HAP-1 (cell line): ENCODE data around the gene CELSR2.

Experiments used
- DNase-seq, 2 experiments: peaks; one replicate each; pipeline ENCODE4 v3.0.0-alpha.2; 2016 to 2020; ENCODE audit warnings: low spot score in 2 of 2
- H3K27me3 ChIP-seq: fragments of 250-450 bp; sonication (Bioruptor Pico); 2 replicates; pipeline ENCODE4 v1.5.1; 2020; ENCODE audit warnings: low read depth, mild to moderate bottlenecking, moderate library complexity
- H3K36me3 ChIP-seq: fragments of 250-450 bp; sonication (Bioruptor Pico); replicated peaks from 2 replicates; pipeline ENCODE4 v1.5.1; 2020; ENCODE audit warnings: mild to moderate bottlenecking
- H3K4me1 ChIP-seq: fragments of 250-450 bp; sonication (Bioruptor Pico); 2 replicates; pipeline ENCODE4 v1.5.1; 2020; ENCODE audit warnings: mild to moderate bottlenecking
- H3K4me3 ChIP-seq: fragments of 250-450 bp; sonication (Bioruptor Pico); 2 replicates; pipeline ENCODE4 v1.5.1; 2020; ENCODE audit warnings: mild to moderate bottlenecking, moderate library complexity
- H3K9me3 ChIP-seq: fragments of 250-450 bp; sonication (Bioruptor Pico); 2 replicates; pipeline ENCODE4 v1.5.1; 2020; ENCODE audit warnings: mild to moderate bottlenecking, moderate library complexity
- in situ Hi-C: fragments of 300-500 bp; cut with MboI; formaldehyde crosslinking; loops from 3 replicates; pipeline ENCODE4 v1.14.3; 2020; ENCODE audit warnings: low sequenced_read_pairs, inconsistent platforms, mixed read lengths

The CELSR2 gene

GRCh38 chr1:109251277-109252166, 2.2 kb downstream of the CELSR2 start:
- Histone ChIP-seq H3K4me3 (no peak overlapping the region), H3K9me3 (no peaks in the 10 kb centered on the region; the same call in 1 of the 2 replicates), H3K27me3 (no peaks in the 10 kb centered on the region), H3K4me1 (peaks cover 28% of the 10 kb centered on the region), H3K36me3 (no peaks in the 10 kb centered on the region; the same call in 1 of the 2 replicates)
- in situ Hi-C loops: no loop called here
- no peak for DNase-seq

- DNase-seq: no peak
- Histone ChIP-seq H3K27me3 (no peaks in the 10 kb centered on the region), H3K4me1 (peaks cover 28% of the 10 kb centered on the region), H3K9me3 (no peaks in the 10 kb centered on the region; the same call in 1 of the 2 replicates), H3K36me3 (no peaks in the 10 kb centered on the region; the same call in 1 of the 2 replicates), H3K4me3 (no peak overlapping the region)
- in situ Hi-C loops: no loop called here
These were observed 3.0 kb downstream of the CELSR2 start for GRCh38 chr1:109252167-109252892.

GRCh38 chr1:109252893-109253802, 3.8 kb downstream of the CELSR2 start:
- Histone ChIP-seq H3K36me3 (no peaks in the 10 kb centered on the region; the same call in 1 of the 2 replicates), H3K4me3 (no peak overlapping the region), H3K4me1 (peaks cover 28% of the 10 kb centered on the region), H3K27me3 (no peaks in the 10 kb centered on the region), H3K9me3 (no peaks in the 10 kb centered on the region; the same call in 1 of the 2 replicates)
- peak in 1 of 2 experiments; percentile 37 for DNase-seq
- in situ Hi-C loops: no loop called here

- H3K9me3 ChIP-seq: no peaks in the 10 kb centered on the region; the same call in 1 of the 2 replicates
- peaks cover 26% of the 10 kb centered on the region for H3K4me1 ChIP-seq
- DNase-seq: peak in 1 of 2 experiments; percentile 46
- no peak overlapping the region for H3K4me3 ChIP-seq
- in situ Hi-C loops: no loop called here
- peaks cover under 1% of the 10 kb centered on the region; the same call in 1 of the 2 replicates for H3K36me3 ChIP-seq
- H3K27me3 ChIP-seq: no peaks in the 10 kb centered on the region
These were observed 4.7 kb downstream of the CELSR2 start for GRCh38 chr1:109253803-109254620.

GRCh38 chr1:109254621-109255096, 5.3 kb downstream of the CELSR2 start:
- in situ Hi-C loops: no loop called here
- H3K4me1 ChIP-seq: peaks cover 23% of the 10 kb centered on the region
- peaks cover 4% of the 10 kb centered on the region; the same call in 1 of the 2 replicates for H3K36me3 ChIP-seq

GRCh38 chr1:109255097-109255651, 5.8 kb downstream of the CELSR2 start:
- Histone ChIP-seq H3K27me3 (no peaks in the 10 kb centered on the region), H3K9me3 (no peaks in the 10 kb centered on the region; the same call in 1 of the 2 replicates), H3K36me3 (peaks cover 4% of the 10 kb centered on the region; the same call in 1 of the 2 replicates), H3K4me1 (peaks cover 21% of the 10 kb centered on the region), H3K4me3 (no peak overlapping the region; the same call in 1 of the 2 replicates)
- DNase-seq: peak in 1 of 2 experiments; percentile 39
- in situ Hi-C loops: no loop called here

More at GRCh38 chr1:109254621-109255096, 5.3 kb downstream of the CELSR2 start:
- H3K27me3 ChIP-seq: no peaks in the 10 kb centered on the region
- DNase-seq: peak in 1 of 2 experiments; percentile 45
- no peaks in the 10 kb centered on the region; the same call in 1 of the 2 replicates for H3K9me3 ChIP-seq
- H3K4me3 ChIP-seq: no peak overlapping the region; the same call in 1 of the 2 replicates

GRCh38 chr1:109255678-109256077, 6.3 kb downstream of the CELSR2 start:
- no peaks in the 10 kb centered on the region for H3K27me3 ChIP-seq

GRCh38 chr1:109256085-109256484, 6.7 kb downstream of the CELSR2 start:
- Histone ChIP-seq H3K36me3 (peaks cover 4% of the 10 kb centered on the region; the same call in 1 of the 2 replicates), H3K4me3 (no peak overlapping the region)

More at GRCh38 chr1:109255678-109256077, 6.3 kb downstream of the CELSR2 start:
- H3K36me3 ChIP-seq: peaks cover 4% of the 10 kb centered on the region; the same call in 1 of the 2 replicates
- H3K4me3 ChIP-seq: no peak overlapping the region
- H3K4me1 ChIP-seq: peaks cover 19% of the 10 kb centered on the region
- in situ Hi-C loops: no loop called here
- no peak for DNase-seq
- H3K9me3 ChIP-seq: no peaks in the 10 kb centered on the region; the same call in 1 of the 2 replicates

GRCh38 chr1:109256971-109257681, 7.8 kb downstream of the CELSR2 start:
- in situ Hi-C loops: no loop called here
- Histone ChIP-seq H3K27me3 (no peaks in the 10 kb centered on the region), H3K4me1 (peaks cover 19% of the 10 kb centered on the region), H3K4me3 (no peak overlapping the region), H3K36me3 (peaks cover 4% of the 10 kb centered on the region; the same call in 1 of the 2 replicates), H3K9me3 (no peaks in the 10 kb centered on the region)
- DNase-seq: no peak

More at GRCh38 chr1:109256085-109256484, 6.7 kb downstream of the CELSR2 start:
- DNase-seq: no peak
- H3K27me3 ChIP-seq: no peaks in the 10 kb centered on the region
- H3K9me3 ChIP-seq: no peaks in the 10 kb centered on the region; the same call in 1 of the 2 replicates
- H3K4me1 ChIP-seq: peaks cover 19% of the 10 kb centered on the region
- in situ Hi-C loops: no loop called here

GRCh38 chr1:109257682-109258421, 8.5 kb downstream of the CELSR2 start:
- Histone ChIP-seq H3K9me3 (no peaks in the 10 kb centered on the region), H3K4me3 (no peak overlapping the region), H3K27me3 (no peaks in the 10 kb centered on the region), H3K36me3 (peaks cover 4% of the 10 kb centered on the region), H3K4me1 (peaks cover 19% of the 10 kb centered on the region)
- no peak for DNase-seq
- in situ Hi-C loops: no loop called here
